Ishikawa (cell line): Measurements from ENCODE around the gene NLE1.

Experiments
- CEBPB ChIP-seq: IDR thresholded peaks from 2 replicates; pipeline ENCODE4 v1.6.1; 2012
- CREB1 ChIP-seq: IDR thresholded peaks from 2 replicates; pipeline ENCODE4 v1.6.1; 2012; ENCODE audit warnings: low read depth
- EGR1 ChIP-seq: IDR thresholded peaks from 2 replicates; pipeline ENCODE4 v1.6.1; 2012
- EP300 ChIP-seq: IDR thresholded peaks from 2 replicates; pipeline ENCODE4 v1.6.1; 2012; ENCODE audit warnings: borderline replicate concordance
- FOXM1 ChIP-seq: IDR thresholded peaks from 2 replicates; pipeline ENCODE4 v1.6.1; 2012; ENCODE audit warnings: low read depth, borderline replicate concordance
- MAX ChIP-seq: IDR thresholded peaks from 2 replicates; pipeline ENCODE4 v1.6.1; 2012
- RAD21 ChIP-seq: IDR thresholded peaks from 2 replicates; pipeline ENCODE4 v1.6.1; 2012; ENCODE audit warnings: low read depth
- REST ChIP-seq: IDR thresholded peaks from 2 replicates; pipeline ENCODE4 v1.6.1; 2012; ENCODE audit warnings: low read depth, mild to moderate bottlenecking
- TAF1 ChIP-seq: IDR thresholded peaks from 2 replicates; pipeline ENCODE4 v1.6.1; 2012; ENCODE audit warnings: low read depth, mild to moderate bottlenecking
- TCF12 ChIP-seq: IDR thresholded peaks from 2 replicates; pipeline ENCODE4 v1.6.1; 2012; ENCODE audit warnings: low read depth
- TEAD4 ChIP-seq: IDR thresholded peaks from 2 replicates; pipeline ENCODE4 v1.6.1; 2012
- USF1 ChIP-seq: IDR thresholded peaks from 2 replicates; pipeline ENCODE4 v1.6.1; 2012
- YY1 ChIP-seq: IDR thresholded peaks from 2 replicates; pipeline ENCODE4 v1.6.1; 2012; ENCODE audit warnings: low read depth
- ZBTB7A ChIP-seq: IDR thresholded peaks from 2 replicates; pipeline ENCODE4 v1.6.1; 2012; ENCODE audit warnings: low read depth

- TF ChIP-seq TAF1 (no peak), YY1 (no peak), REST (no peak), EP300 (no peak), FOXM1 (no peak), RAD21 (no peak), MAX (no peak), USF1 (no peak), CREB1 (no peak), CEBPB (no peak), EGR1 (no peak), TEAD4 (no peak), ZBTB7A (no peak), TCF12 (no peak)
Observed at GRCh38 chr17:35167666-35168065, 25.6 kb upstream of the NLE1 start.
